Natural killer cell (primary cell): ENCODE measurements around the gene APOL5. TPM values are rescaled to one million over a fixed set of nuclear protein-coding genes. Genes with fewer than 3 reads are reported as not detected.
"Not testable (repeated sequence)": the region's sequence is repeated elsewhere in the genome, so short reads cannot be mapped to it uniquely, and the experiment has no call there.

Experiments
- ATAC-seq, 3 donors: fragments of 150-1000 bp in 2 of 3; fragments of 200-7000 bp in 1 of 3; cut with Tn5 transposase; 1 replicate in 1 of 3; 2 replicates in 2 of 3; pipeline ENCODE4 v1.10.0; 2021; ENCODE audit warnings: mild to moderate bottlenecking in 2 of 3, moderate library complexity in 2 of 3
- DNase-seq, 2 donors: peaks; one replicate each; pipeline versions ENCODE4 v3.0.0 to v3.0.0-alpha.2; 2013 to 2021; ENCODE audit warnings: mixed read lengths in 1 of 2
- H3K27ac ChIP-seq: one replicate; pipeline ENCODE4 v1.5.1; 2013; ENCODE audit warnings: mild to moderate bottlenecking, low read length
- H3K27me3 ChIP-seq: one replicate; pipeline ENCODE4 v1.6.1; 2013; ENCODE audit warnings: low read length; ENCODE audit not compliant: control insufficient read depth, insufficient read depth
- H3K36me3 ChIP-seq: one replicate; pipeline ENCODE4 v1.6.1; 2013; ENCODE audit warnings: low read length; ENCODE audit not compliant: control insufficient read depth, insufficient read depth
- H3K4me1 ChIP-seq: one replicate; pipeline ENCODE4 v1.6.1; 2013; ENCODE audit warnings: low read length; ENCODE audit not compliant: control insufficient read depth, insufficient read depth
- H3K4me3 ChIP-seq: one replicate; pipeline ENCODE4 v1.5.1; 2013; ENCODE audit warnings: low read length
- H3K9me3 ChIP-seq: one replicate; pipeline ENCODE4 v1.6.1; 2013; ENCODE audit warnings: low read length; ENCODE audit not compliant: control insufficient read depth, insufficient read depth
- H3K27ac Mint-ChIP-seq, 2 donors: one replicate each; pipeline ENCODE4 v1.8.0; 2022; ENCODE audit warnings: mild to moderate bottlenecking in 2 of 2, mixed read lengths in 2 of 2, moderate library complexity in 1 of 2
- H3K27me3 Mint-ChIP-seq, 2 donors: one replicate each; pipeline ENCODE4 v1.8.0; 2022; ENCODE audit warnings: low read depth in 2 of 2, mixed read lengths in 2 of 2
- H3K36me3 Mint-ChIP-seq: one replicate; pipeline ENCODE4 v1.8.0; 2022; ENCODE audit warnings: mixed read lengths
- H3K4me1 Mint-ChIP-seq, 2 donors: one replicate each; pipeline ENCODE4 v1.8.0; 2022; ENCODE audit warnings: mixed read lengths in 2 of 2
- H3K4me3 Mint-ChIP-seq: one replicate; pipeline ENCODE4 v1.8.0; 2022; ENCODE audit warnings: mild to moderate bottlenecking, moderate library complexity, mixed read lengths
- H3K9me3 Mint-ChIP-seq, 2 donors: one replicate each; pipeline ENCODE4 v1.8.0; 2022; ENCODE audit warnings: mixed read lengths in 2 of 2
- WGBS: methylation state at CpG from one replicate; pipeline ENCODE4 v1.1.7; 2013; ENCODE audit warnings: missing lambda C conversion rate; ENCODE audit not compliant: insufficient coverage; 5-methylcytosine and 5-hydroxymethylcytosine counted together
- intact Hi-C: fragments of 100-400 bp; cut with micrococcal nuclease; formaldehyde crosslinking; loops from one replicate; pipeline ENCODE4 v1.14.2; 2022
- total RNA-seq, 4 donors: library from RNA; stranded (reverse); fragments of 120-200 nt in 1 of 4; gene quantifications; one replicate each; pipeline versions ENCODE4 v1.2.3 to v1.2.4, GENCODE V29; 2013 to 2022
- TF ChIP-seq, protein P1 (sequence below): fragments of 200-600 bp; IDR thresholded peaks from one replicate; pipeline ENCODE4 v1.8.0; 2022; ENCODE audit warnings: antibody characterized with exemption

Gene APOL5, protein sequence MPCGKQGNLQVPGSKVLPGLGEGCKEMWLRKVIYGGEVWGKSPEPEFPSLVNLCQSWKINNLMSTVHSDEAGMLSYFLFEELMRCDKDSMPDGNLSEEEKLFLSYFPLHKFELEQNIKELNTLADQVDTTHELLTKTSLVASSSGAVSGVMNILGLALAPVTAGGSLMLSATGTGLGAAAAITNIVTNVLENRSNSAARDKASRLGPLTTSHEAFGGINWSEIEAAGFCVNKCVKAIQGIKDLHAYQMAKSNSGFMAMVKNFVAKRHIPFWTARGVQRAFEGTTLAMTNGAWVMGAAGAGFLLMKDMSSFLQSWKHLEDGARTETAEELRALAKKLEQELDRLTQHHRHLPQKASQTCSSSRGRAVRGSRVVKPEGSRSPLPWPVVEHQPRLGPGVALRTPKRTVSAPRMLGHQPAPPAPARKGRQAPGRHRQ
- total RNA-seq: not detected
- total RNA-seq (2013): not detected

DNA sequence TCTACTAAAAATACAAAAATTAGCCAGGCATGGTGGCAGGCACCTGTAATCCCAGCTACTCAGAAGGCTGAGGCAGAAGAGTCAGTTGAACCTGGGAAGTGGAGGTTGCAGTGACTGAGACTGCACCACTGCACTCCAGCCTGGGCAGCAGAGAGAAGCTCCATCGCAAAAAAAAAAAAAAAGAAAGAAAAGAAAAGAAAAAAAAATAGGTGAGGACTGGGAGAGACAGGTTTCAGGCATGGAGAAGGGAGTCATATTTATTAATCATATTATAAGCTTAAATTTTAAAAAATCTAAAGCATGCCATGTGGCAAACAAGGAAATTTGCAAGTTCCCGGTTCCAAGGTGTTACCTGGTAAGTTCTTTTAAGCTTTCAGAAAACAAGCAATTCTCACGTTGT is at the start of gene APOL5:
Gene APOL5 (plus strand): TSS at position 301 of the 400 bp plus-strand sequence. CDS start 0 bp downstream, at position 301.
- TF ChIP-seq, protein P1, sequence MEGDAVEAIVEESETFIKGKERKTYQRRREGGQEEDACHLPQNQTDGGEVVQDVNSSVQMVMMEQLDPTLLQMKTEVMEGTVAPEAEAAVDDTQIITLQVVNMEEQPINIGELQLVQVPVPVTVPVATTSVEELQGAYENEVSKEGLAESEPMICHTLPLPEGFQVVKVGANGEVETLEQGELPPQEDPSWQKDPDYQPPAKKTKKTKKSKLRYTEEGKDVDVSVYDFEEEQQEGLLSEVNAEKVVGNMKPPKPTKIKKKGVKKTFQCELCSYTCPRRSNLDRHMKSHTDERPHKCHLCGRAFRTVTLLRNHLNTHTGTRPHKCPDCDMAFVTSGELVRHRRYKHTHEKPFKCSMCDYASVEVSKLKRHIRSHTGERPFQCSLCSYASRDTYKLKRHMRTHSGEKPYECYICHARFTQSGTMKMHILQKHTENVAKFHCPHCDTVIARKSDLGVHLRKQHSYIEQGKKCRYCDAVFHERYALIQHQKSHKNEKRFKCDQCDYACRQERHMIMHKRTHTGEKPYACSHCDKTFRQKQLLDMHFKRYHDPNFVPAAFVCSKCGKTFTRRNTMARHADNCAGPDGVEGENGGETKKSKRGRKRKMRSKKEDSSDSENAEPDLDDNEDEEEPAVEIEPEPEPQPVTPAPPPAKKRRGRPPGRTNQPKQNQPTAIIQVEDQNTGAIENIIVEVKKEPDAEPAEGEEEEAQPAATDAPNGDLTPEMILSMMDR: no peak
- ATAC-seq (no peak), DNase-seq (no peak)
- H3K27ac Mint-ChIP-seq: no peak within 1 kb of the TSS
- Histone ChIP-seq H3K9me3 (no peaks in the 10 kb centered on the region), H3K27me3 (no peaks in the 10 kb centered on the region), H3K4me1 (no peaks in the 10 kb centered on the region), H3K4me3 (no peak within 1 kb of the TSS), H3K27ac (no peak within 1 kb of the TSS), H3K36me3 (no peaks in the 10 kb centered on the region)
- H3K36me3 Mint-ChIP-seq: no peaks in the 10 kb centered on the region
- peaks cover 0 to 2% of the 10 kb centered on the region in 2 donors for H3K9me3 Mint-ChIP-seq
- peaks cover 0 to 6% of the 10 kb centered on the region in 2 donors for H3K27me3 Mint-ChIP-seq
- 92% methylated on average over 2 of the region's 3 CpGs for WGBS
- no peaks in the 10 kb centered on the region for H3K4me1 Mint-ChIP-seq
- H3K4me3 Mint-ChIP-seq: no peak within 1 kb of the TSS
- intact Hi-C loops: no loop called here

DNA sequence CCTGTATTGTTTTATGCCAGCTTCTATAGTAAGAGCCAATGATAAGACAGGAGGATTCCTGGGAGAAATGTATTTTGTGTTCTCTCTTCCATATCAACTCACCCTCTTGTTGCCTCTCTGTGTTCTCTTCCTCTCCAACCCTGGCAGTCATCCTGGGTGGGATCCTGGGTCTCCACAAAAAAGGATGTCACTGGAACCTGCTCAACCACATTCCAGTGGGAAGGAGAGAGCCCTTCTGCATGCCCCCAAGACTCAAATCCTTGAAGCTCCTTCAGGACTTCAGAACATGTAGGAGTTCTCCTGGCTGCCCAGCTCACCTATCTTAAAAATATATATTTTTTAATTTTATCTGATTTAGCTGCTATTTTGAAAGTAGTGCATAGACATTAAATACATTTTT is 43.3 kb upstream of the APOL5 start:
- no peaks in the 10 kb centered on the region for H3K9me3 ChIP-seq
- H3K4me1 ChIP-seq: no peaks in the 10 kb centered on the region
- intact Hi-C loops: no loop called here
- Mint-ChIP-seq H3K9me3 (peaks cover 0 to 3% of the 10 kb centered on the region in 2 donors), H3K27me3 (no peaks in the 10 kb centered on the region), H3K4me3 (no peak overlapping the region), H3K27ac (no peak overlapping the region), H3K4me1 (peaks cover 4 to 7% of the 10 kb centered on the region in 2 donors), H3K36me3 (no peaks in the 10 kb centered on the region)
- TF ChIP-seq, protein P1: no peak
- no peak for ATAC-seq
- no peak overlapping the region for H3K27ac ChIP-seq
- no peaks in the 10 kb centered on the region for H3K27me3 ChIP-seq
- no peaks in the 10 kb centered on the region for H3K36me3 ChIP-seq
- no peak for DNase-seq
- no peak overlapping the region for H3K4me3 ChIP-seq

DNA sequence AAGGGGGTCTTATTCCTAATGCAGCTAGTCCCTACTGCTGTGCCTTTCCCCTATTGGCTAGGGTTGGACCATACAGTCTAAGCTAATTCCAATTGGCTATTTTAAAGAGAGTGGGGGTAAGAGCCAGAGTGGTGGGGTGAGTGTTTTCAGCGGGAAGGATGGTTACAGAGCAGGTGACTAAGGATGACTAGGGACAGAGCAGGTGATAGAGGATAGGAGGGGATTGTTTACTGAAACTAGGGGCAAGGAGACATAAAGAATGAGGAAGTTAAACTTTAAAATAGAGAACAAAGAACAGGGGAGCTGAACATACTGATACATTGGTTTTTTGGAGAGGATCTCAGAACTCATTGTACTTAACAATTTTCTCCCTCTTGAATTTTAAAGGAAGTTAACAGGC is 41.6 kb upstream of the APOL5 start:
- H3K4me1 Mint-ChIP-seq, H3K27me3 Mint-ChIP-seq, H3K36me3 ChIP-seq, H3K4me3 ChIP-seq, DNase-seq, intact Hi-C loops, H3K9me3 Mint-ChIP-seq, H3K9me3 ChIP-seq, H3K36me3 Mint-ChIP-seq, H3K27ac ChIP-seq, H3K27me3 ChIP-seq, H3K4me3 Mint-ChIP-seq, ATAC-seq, H3K4me1 ChIP-seq: not testable (repeated sequence)
- H3K27ac Mint-ChIP-seq: peak overlapping the region in 1 of 2 donors; percentile 30
- WGBS: 48% methylated on average over 1 of the region's 1 CpG

DNA sequence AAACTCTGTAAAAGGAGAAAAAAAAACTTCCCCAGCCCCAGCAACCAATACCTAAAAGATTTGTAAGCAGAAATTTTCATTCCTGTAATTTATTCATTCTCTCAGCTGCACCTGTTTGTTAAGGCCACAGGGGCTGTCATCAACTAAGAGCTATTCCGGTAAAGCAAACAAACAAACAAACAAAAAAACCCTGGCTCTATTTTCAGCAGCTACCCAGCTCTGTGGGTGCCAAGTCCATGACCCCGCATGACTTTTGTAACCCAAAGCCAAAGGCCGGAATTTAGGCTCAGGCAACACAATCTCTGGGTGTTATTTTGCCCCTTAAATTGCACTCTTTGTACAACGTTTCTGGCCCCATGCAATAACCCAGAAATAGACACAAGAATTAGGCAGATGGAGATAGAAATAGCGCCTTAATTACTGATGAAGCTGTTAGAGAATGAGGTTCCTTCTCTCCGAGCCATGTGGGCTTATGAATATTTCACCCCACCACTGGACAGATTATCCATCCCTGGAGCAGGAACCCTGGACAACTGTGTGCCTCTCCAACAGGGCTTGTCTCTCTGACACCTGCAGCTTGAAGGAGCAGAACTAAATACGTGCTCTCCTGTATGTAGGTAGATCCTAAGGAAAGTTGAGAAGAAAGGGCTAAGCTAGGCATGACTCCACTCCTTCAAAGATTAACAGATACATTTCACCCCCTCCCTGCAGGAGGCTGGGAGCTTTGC is 40.0 kb upstream of the APOL5 start:
- DNase-seq (no peak), ATAC-seq (no peak)
- Mint-ChIP-seq H3K4me1 (peaks cover 4 to 7% of the 10 kb centered on the region in 2 donors), H3K9me3 (peaks cover 0 to 3% of the 10 kb centered on the region in 2 donors), H3K36me3 (no peaks in the 10 kb centered on the region), H3K27me3 (no peaks in the 10 kb centered on the region), H3K4me3 (no peak overlapping the region), H3K27ac (no peak overlapping the region)
- TF ChIP-seq, protein P1: no peak
- Histone ChIP-seq H3K27me3 (no peaks in the 10 kb centered on the region), H3K9me3 (no peaks in the 10 kb centered on the region), H3K27ac (no peak overlapping the region), H3K4me3 (no peak overlapping the region), H3K4me1 (no peaks in the 10 kb centered on the region), H3K36me3 (no peaks in the 10 kb centered on the region)
- WGBS: 92% methylated on average over 5 of the region's 7 CpGs
- intact Hi-C loops: no loop called here
